HAP-1 (cell line): ENCODE results near the gene IBSP.

Experiments used
- DNase-seq, 2 experiments: peaks; one replicate each; pipeline ENCODE4 v3.0.0-alpha.2; 2016 to 2020; ENCODE audit warnings: low spot score in 2 of 2
- H3K27me3 ChIP-seq: fragments of 250-450 bp; sonication (Bioruptor Pico); 2 replicates; pipeline ENCODE4 v1.5.1; 2020; ENCODE audit warnings: low read depth, mild to moderate bottlenecking, moderate library complexity
- H3K36me3 ChIP-seq: fragments of 250-450 bp; sonication (Bioruptor Pico); replicated peaks from 2 replicates; pipeline ENCODE4 v1.5.1; 2020; ENCODE audit warnings: mild to moderate bottlenecking
- H3K4me1 ChIP-seq: fragments of 250-450 bp; sonication (Bioruptor Pico); 2 replicates; pipeline ENCODE4 v1.5.1; 2020; ENCODE audit warnings: mild to moderate bottlenecking
- H3K4me3 ChIP-seq: fragments of 250-450 bp; sonication (Bioruptor Pico); 2 replicates; pipeline ENCODE4 v1.5.1; 2020; ENCODE audit warnings: mild to moderate bottlenecking, moderate library complexity
- H3K9me3 ChIP-seq: fragments of 250-450 bp; sonication (Bioruptor Pico); 2 replicates; pipeline ENCODE4 v1.5.1; 2020; ENCODE audit warnings: mild to moderate bottlenecking, moderate library complexity
- in situ Hi-C: fragments of 300-500 bp; cut with MboI; formaldehyde crosslinking; loops from 3 replicates; pipeline ENCODE4 v1.14.3; 2020; ENCODE audit warnings: low sequenced_read_pairs, inconsistent platforms, mixed read lengths

The IBSP gene

GRCh38 chr4:87844452-87844851 lies 45.1 kb downstream of the IBSP start:
- no peaks in the 10 kb centered on the region; the same call in 1 of the 2 replicates for H3K4me1 ChIP-seq
- no peak for DNase-seq
- peaks cover 68% of the 10 kb centered on the region for H3K27me3 ChIP-seq
- no peak overlapping the region for H3K4me3 ChIP-seq
- no peaks in the 10 kb centered on the region for H3K9me3 ChIP-seq
- in situ Hi-C loops = loop anchor here (25.0 kb wide), 3 partner anchors 382 to 707 kb away; no protein-coding TSS in a partner anchor
- H3K36me3 ChIP-seq = no peaks in the 10 kb centered on the region

- in situ Hi-C loops = loop anchor here (25.0 kb wide), 3 partner anchors 384 to 709 kb away; no protein-coding TSS in a partner anchor
- no peaks in the 10 kb centered on the region for H3K36me3 ChIP-seq
- H3K9me3 ChIP-seq = no peaks in the 10 kb centered on the region
- H3K4me3 ChIP-seq = no peak overlapping the region
- peaks cover 53% of the 10 kb centered on the region for H3K27me3 ChIP-seq
- no peaks in the 10 kb centered on the region for H3K4me1 ChIP-seq
- DNase-seq = no peak
These were observed 46.9 kb downstream of the IBSP start for GRCh38 chr4:87846226-87846625.

GRCh38 chr4:87848622-87849351 lies 49.4 kb downstream of the IBSP start:
- in situ Hi-C loops = loop anchor here (25.0 kb wide), 3 partner anchors 386 to 711 kb away; no protein-coding TSS in a partner anchor
- no peaks in the 10 kb centered on the region for H3K36me3 ChIP-seq
- H3K4me3 ChIP-seq = no peak overlapping the region
- DNase-seq = peak; percentile 61 to 80
- H3K9me3 ChIP-seq = no peaks in the 10 kb centered on the region
- H3K4me1 ChIP-seq = peaks cover 2% of the 10 kb centered on the region; the same call in 1 of the 2 replicates
- H3K27me3 ChIP-seq = peaks cover 30% of the 10 kb centered on the region

GRCh38 chr4:87849612-87850011 lies 50.3 kb downstream of the IBSP start:
- in situ Hi-C loops = loop anchor here (5.0 to 25.0 kb wide), 5 partner anchors 115 to 712 kb away; no protein-coding TSS in a partner anchor

GRCh38 chr4:87851332-87851731 lies 52.0 kb downstream of the IBSP start:
- no peak for DNase-seq
- Histone ChIP-seq H3K9me3 (no peaks in the 10 kb centered on the region), H3K4me3 (no peak overlapping the region), H3K4me1 (peaks cover 2% of the 10 kb centered on the region; the same call in 1 of the 2 replicates), H3K27me3 (peaks cover 15% of the 10 kb centered on the region), H3K36me3 (no peaks in the 10 kb centered on the region)
- in situ Hi-C loops = loop anchor here (5.0 to 10.0 kb wide), 2 partner anchors 113 to 361 kb away; no protein-coding TSS in a partner anchor

More at GRCh38 chr4:87849612-87850011, 50.3 kb downstream of the IBSP start:
- Histone ChIP-seq H3K4me1 (peaks cover 2% of the 10 kb centered on the region; the same call in 1 of the 2 replicates), H3K27me3 (peaks cover 22% of the 10 kb centered on the region), H3K9me3 (no peaks in the 10 kb centered on the region), H3K36me3 (no peaks in the 10 kb centered on the region), H3K4me3 (no peak overlapping the region)
- no peak for DNase-seq

- in situ Hi-C loops = loop anchor here (5.0 to 10.0 kb wide), 2 partner anchors 113 to 360 kb away; no protein-coding TSS in a partner anchor
- Histone ChIP-seq H3K4me3 (no peak overlapping the region), H3K9me3 (no peaks in the 10 kb centered on the region; the same call in 1 of the 2 replicates), H3K4me1 (peaks cover 2% of the 10 kb centered on the region; the same call in 1 of the 2 replicates), H3K36me3 (no peaks in the 10 kb centered on the region), H3K27me3 (peaks cover 9% of the 10 kb centered on the region)
- DNase-seq = no peak
These were observed 52.6 kb downstream of the IBSP start for GRCh38 chr4:87851953-87852352.

GRCh38 chr4:87853108-87853507 lies 53.8 kb downstream of the IBSP start:
- peaks cover 2% of the 10 kb centered on the region; the same call in 1 of the 2 replicates for H3K4me1 ChIP-seq
- peak in 1 of 2 experiments; percentile 32 for DNase-seq
- H3K9me3 ChIP-seq = no peaks in the 10 kb centered on the region; the same call in 1 of the 2 replicates
- H3K27me3 ChIP-seq = peaks cover under 1% of the 10 kb centered on the region
- no peak overlapping the region for H3K4me3 ChIP-seq
- H3K36me3 ChIP-seq = no peaks in the 10 kb centered on the region
- in situ Hi-C loops = loop anchor here (5.0 to 10.0 kb wide), 2 partner anchors 112 to 359 kb away; no protein-coding TSS in a partner anchor

- H3K9me3 ChIP-seq = no peaks in the 10 kb centered on the region; the same call in 1 of the 2 replicates
- no peaks in the 10 kb centered on the region; the same call in none of the 2 replicates for H3K27me3 ChIP-seq
- no peak for DNase-seq
- H3K4me1 ChIP-seq = peaks cover 2% of the 10 kb centered on the region; the same call in 1 of the 2 replicates
- in situ Hi-C loops = loop anchor here (5.0 to 10.0 kb wide), 2 partner anchors 111 to 358 kb away; no protein-coding TSS in a partner anchor
- H3K4me3 ChIP-seq = no peak overlapping the region
- no peaks in the 10 kb centered on the region for H3K36me3 ChIP-seq
These were observed 54.5 kb downstream of the IBSP start for GRCh38 chr4:87853891-87854290.

- peaks cover 2% of the 10 kb centered on the region; the same call in 1 of the 2 replicates for H3K4me1 ChIP-seq
- DNase-seq = no peak
- H3K9me3 ChIP-seq = no peaks in the 10 kb centered on the region; the same call in 1 of the 2 replicates
- no peak overlapping the region for H3K4me3 ChIP-seq
- in situ Hi-C loops = loop anchor here (10.0 kb wide), 1 partner anchor 109 kb away; no protein-coding TSS in a partner anchor
- no peaks in the 10 kb centered on the region; the same call in 1 of the 2 replicates for H3K27me3 ChIP-seq
- H3K36me3 ChIP-seq = no peaks in the 10 kb centered on the region
These were observed 56.2 kb downstream of the IBSP start for GRCh38 chr4:87855559-87855958.

- no peak overlapping the region for H3K4me3 ChIP-seq
These were observed 57.5 kb downstream of the IBSP start for GRCh38 chr4:87856816-87857215.

GRCh38 chr4:87857789-87858188 lies 58.4 kb downstream of the IBSP start:
- H3K4me3 ChIP-seq = no peak overlapping the region
- in situ Hi-C loops = loop anchor here (10.0 kb wide), 1 partner anchor 107 kb away; no protein-coding TSS in a partner anchor
- H3K27me3 ChIP-seq = no peaks in the 10 kb centered on the region; the same call in 1 of the 2 replicates
- no peaks in the 10 kb centered on the region; the same call in 1 of the 2 replicates for H3K9me3 ChIP-seq
- no peak for DNase-seq
- no peaks in the 10 kb centered on the region for H3K36me3 ChIP-seq
- H3K4me1 ChIP-seq = peaks cover 2% of the 10 kb centered on the region; the same call in 1 of the 2 replicates

More at GRCh38 chr4:87856816-87857215, 57.5 kb downstream of the IBSP start:
- in situ Hi-C loops = loop anchor here (10.0 kb wide), 1 partner anchor 108 kb away; no protein-coding TSS in a partner anchor
- DNase-seq = no peak
- no peaks in the 10 kb centered on the region; the same call in 1 of the 2 replicates for H3K27me3 ChIP-seq
- H3K4me1 ChIP-seq = peaks cover 2% of the 10 kb centered on the region; the same call in 1 of the 2 replicates
- no peaks in the 10 kb centered on the region; the same call in 1 of the 2 replicates for H3K9me3 ChIP-seq
- H3K36me3 ChIP-seq = no peaks in the 10 kb centered on the region
